CD14-positive monocyte (primary cell): ENCODE data around the gene TBCD. TPM values are rescaled to one million over a fixed set of nuclear protein-coding genes. Genes with fewer than 3 reads are reported as not detected.

Experiments used
- DNase-seq, 3 donors: peaks; one replicate each; pipeline ENCODE4 v3.0.0-alpha.2; 2011 to 2022
- H2AFZ ChIP-seq: 2 replicates; pipeline ENCODE4 v1.6.0; 2012; ENCODE audit warnings: mild to moderate bottlenecking, low read depth, low read length, inconsistent platforms; ENCODE audit not compliant: insufficient read depth, poor library complexity, severe bottlenecking
- H3K27ac ChIP-seq, 2 donors: 1 replicate in 1 of 2; 2 replicates in 1 of 2; pipeline ENCODE4 v1.5.1; 2012 to 2013; ENCODE audit warnings: low read length in 2 of 2, control low read depth in 1 of 2, inconsistent platforms in 1 of 2, low read depth in 1 of 2, mild to moderate bottlenecking in 1 of 2
- H3K27me3 ChIP-seq, 2 donors: one replicate each; pipeline versions ENCODE4 v1.6.0 to v1.6.1; 2011 to 2013; ENCODE audit warnings: low read length in 2 of 2; ENCODE audit not compliant: control insufficient read depth in 2 of 2, insufficient read depth in 2 of 2
- H3K36me3 ChIP-seq, 2 donors: replicated peaks in 1 of 2; 1 replicate in 1 of 2; 2 replicates in 1 of 2; pipeline versions ENCODE4 v1.5.1 to v1.6.1; 2012 to 2013; ENCODE audit warnings: low read length in 2 of 2, control low read depth in 1 of 2, inconsistent platforms in 1 of 2, mild to moderate bottlenecking in 1 of 2; ENCODE audit not compliant: insufficient read depth in 2 of 2, control insufficient read depth in 1 of 2
- H3K4me1 ChIP-seq, 2 donors: 1 replicate in 1 of 2; 2 replicates in 1 of 2; pipeline versions ENCODE4 v1.5.1 to v1.6.1; 2012 to 2013; ENCODE audit warnings: low read length in 2 of 2, control low read depth in 1 of 2, inconsistent platforms in 1 of 2, mild to moderate bottlenecking in 1 of 2, moderate library complexity in 1 of 2; ENCODE audit not compliant: insufficient read depth in 2 of 2, control insufficient read depth in 1 of 2
- H3K4me2 ChIP-seq: replicated peaks from 2 replicates; pipeline ENCODE3; 2012; ENCODE audit warnings: low read length, moderate library complexity, mild to moderate bottlenecking; ENCODE audit not compliant: poor library complexity, severe bottlenecking; ENCODE audit errors: extremely low read depth
- H3K4me3 ChIP-seq, 3 experiments: fragments of 200-600 bp in 1 of 3; sonication (generic) in 1 of 3; replicated peaks in 1 of 3; 1 replicate in 2 of 3; 2 replicates in 1 of 3; pipeline ENCODE4 v1.5.1; 2011 to 2013; ENCODE audit warnings: low read length in 3 of 3, mild to moderate bottlenecking in 3 of 3, control low read depth in 2 of 3, low read depth in 2 of 3, inconsistent platforms in 1 of 3, moderate library complexity in 1 of 3
- H3K79me2 ChIP-seq: 2 replicates; pipeline ENCODE4 v1.6.0; 2012; ENCODE audit warnings: mild to moderate bottlenecking, control low read depth, inconsistent platforms, low read length, moderate library complexity; ENCODE audit not compliant: insufficient read depth
- H3K9ac ChIP-seq: 2 replicates; pipeline ENCODE4 v1.6.0; 2017; ENCODE audit warnings: low read length, mild to moderate bottlenecking; ENCODE audit not compliant: insufficient read depth, poor library complexity, severe bottlenecking
- H3K9me3 ChIP-seq, 2 donors: replicated peaks in 1 of 2; 1 replicate in 1 of 2; 2 replicates in 1 of 2; pipeline versions ENCODE4 v1.5.1 to v1.6.1; 2012 to 2013; ENCODE audit warnings: low read length in 2 of 2, control low read depth in 1 of 2; ENCODE audit not compliant: control insufficient read depth in 1 of 2, insufficient read depth in 1 of 2
- H4K20me1 ChIP-seq: 2 replicates; pipeline ENCODE4 v1.6.0; 2012; ENCODE audit warnings: mild to moderate bottlenecking, low read length, control low read depth, moderate library complexity; ENCODE audit not compliant: insufficient read depth
- H3K27ac Mint-ChIP-seq, 7 donors: one replicate each; pipeline ENCODE4 v1.8.0; 2020; ENCODE audit warnings: mild to moderate bottlenecking in 7 of 7, mixed read lengths in 7 of 7, moderate library complexity in 6 of 7, inconsistent platforms in 2 of 7
- H3K27me3 Mint-ChIP-seq, 3 donors: one replicate each; pipeline ENCODE4 v1.8.0; 2021 to 2022; ENCODE audit warnings: low read depth in 3 of 3, mild to moderate bottlenecking in 3 of 3, mixed read lengths in 3 of 3, moderate library complexity in 3 of 3, inconsistent platforms in 1 of 3
- H3K36me3 Mint-ChIP-seq, 2 donors: one replicate each; pipeline ENCODE4 v1.8.0; 2020; ENCODE audit warnings: mixed read lengths in 2 of 2, inconsistent platforms in 1 of 2, mild to moderate bottlenecking in 1 of 2
- H3K4me1 Mint-ChIP-seq: one replicate; pipeline ENCODE4 v1.8.0; 2020; ENCODE audit warnings: mild to moderate bottlenecking, mixed read lengths
- H3K4me3 Mint-ChIP-seq, 2 donors: one replicate each; pipeline ENCODE4 v1.8.0; 2020; ENCODE audit warnings: mild to moderate bottlenecking in 2 of 2, mixed read lengths in 2 of 2, moderate library complexity in 1 of 2
- H3K9me3 Mint-ChIP-seq, 7 donors: one replicate each; pipeline ENCODE4 v1.8.0; 2020 to 2022; ENCODE audit warnings: mixed read lengths in 7 of 7, mild to moderate bottlenecking in 6 of 7, moderate library complexity in 6 of 7, inconsistent platforms in 2 of 7
- WGBS: methylation state at CpG from one replicate; pipeline ENCODE4 v1.1.5; 2013; ENCODE audit warnings: missing lambda C conversion rate; ENCODE audit not compliant: insufficient coverage; 5-methylcytosine and 5-hydroxymethylcytosine counted together
- intact Hi-C, 2 donors: fragments of 100-400 bp; cut with micrococcal nuclease; formaldehyde crosslinking; loops; one replicate each; pipeline versions ENCODE4 v1.15.0 to v1.15.1; 2023
- polyA plus RNA-seq, 3 donors: library from polyadenylated mRNA; depleted of rRNA in 1 of 3; unstranded in 2 of 3; stranded (reverse) in 1 of 3; fragments of 300-500 nt in 2 of 3; fragments of >200 nt in 1 of 3; fragmentation: Illumina TruSeq in 2 of 3; gene quantifications; 1 replicate in 2 of 3; 2 replicates in 1 of 3; pipeline ENCODE4 v1.2.3, GENCODE V29; 2012 to 2021
- TF ChIP-seq, protein P1 (sequence below): fragments of 200-600 bp; IDR thresholded peaks from one replicate; pipeline ENCODE4 v1.8.0; 2022; ENCODE audit warnings: antibody characterized with exemption, mild to moderate bottlenecking

The TBCD gene
- polyA plus RNA-seq, 3 donors, result 54.7 to 74.0 (median 66.6) TPM

DNA sequence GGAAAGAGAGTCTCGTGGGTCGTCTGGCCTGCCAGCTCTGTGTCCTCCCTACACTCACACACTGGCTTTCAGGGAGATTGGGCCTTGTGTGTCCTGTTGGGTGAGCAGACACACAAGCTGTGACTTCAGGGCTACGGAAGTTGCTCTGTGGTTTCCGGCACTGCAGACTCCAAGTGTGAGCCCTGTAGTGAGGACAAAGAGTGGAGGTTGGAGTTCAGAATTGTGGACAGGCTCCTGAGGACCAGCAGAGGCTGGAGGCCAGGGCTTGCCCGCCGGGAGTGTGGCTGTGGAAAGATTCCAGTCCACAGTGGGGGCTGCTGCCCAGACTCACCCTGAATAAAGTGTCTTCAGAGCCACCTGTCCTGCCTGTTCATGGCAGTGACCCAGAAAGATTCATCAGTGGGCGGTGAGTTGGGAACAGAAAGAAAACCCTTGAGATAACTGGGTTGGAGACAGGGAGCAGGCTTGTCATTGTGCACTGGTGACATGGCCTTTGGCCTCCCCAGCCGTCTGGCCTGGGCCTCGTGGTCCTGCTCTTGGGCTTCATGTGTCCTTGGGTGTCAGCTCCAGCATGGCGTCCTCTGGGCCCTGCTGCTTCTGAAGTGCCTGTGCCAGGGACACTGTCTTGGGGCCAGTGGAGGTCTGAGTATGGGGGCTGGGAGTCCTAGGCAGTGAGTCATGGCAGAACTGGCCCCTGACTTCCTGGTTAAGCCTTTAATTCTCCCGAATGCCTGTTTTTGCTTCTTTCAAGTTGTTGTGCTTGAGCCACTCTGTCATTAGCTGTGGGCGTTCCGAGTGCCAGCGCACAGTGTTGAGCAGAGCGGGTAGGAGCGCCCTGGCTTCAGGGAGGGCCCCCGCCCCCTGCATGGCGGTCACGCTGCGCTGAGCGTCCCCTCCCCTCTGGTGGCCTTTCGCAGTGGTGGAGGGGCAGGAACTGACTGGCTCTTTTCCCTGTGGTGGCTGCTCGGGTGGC, 107.9 kb downstream of the TBCD start:
- no peaks in the 10 kb centered on the region for H4K20me1 ChIP-seq
- Mint-ChIP-seq H3K27ac (peak overlapping the region; percentile 95 to 99 (median 97)), H3K27me3 (no peaks in the 10 kb centered on the region), H3K4me1 (peaks cover 40% of the 10 kb centered on the region), H3K4me3 (peak overlapping the region; percentile 71 to 88), H3K36me3 (peaks cover 25 to 34% of the 10 kb centered on the region in 2 donors), H3K9me3 (no peaks in the 10 kb centered on the region)
- peak overlapping the region; percentile 77 for H2AFZ ChIP-seq
- H3K79me2 ChIP-seq, result peaks cover 18% of the 10 kb centered on the region
- H3K27me3 ChIP-seq, result no peaks in the 10 kb centered on the region
- DNase-seq, result peak; percentile 88 to 95 (median 92)
- H3K9ac ChIP-seq, result peak overlapping the region; percentile 58
- TF ChIP-seq, protein P1, sequence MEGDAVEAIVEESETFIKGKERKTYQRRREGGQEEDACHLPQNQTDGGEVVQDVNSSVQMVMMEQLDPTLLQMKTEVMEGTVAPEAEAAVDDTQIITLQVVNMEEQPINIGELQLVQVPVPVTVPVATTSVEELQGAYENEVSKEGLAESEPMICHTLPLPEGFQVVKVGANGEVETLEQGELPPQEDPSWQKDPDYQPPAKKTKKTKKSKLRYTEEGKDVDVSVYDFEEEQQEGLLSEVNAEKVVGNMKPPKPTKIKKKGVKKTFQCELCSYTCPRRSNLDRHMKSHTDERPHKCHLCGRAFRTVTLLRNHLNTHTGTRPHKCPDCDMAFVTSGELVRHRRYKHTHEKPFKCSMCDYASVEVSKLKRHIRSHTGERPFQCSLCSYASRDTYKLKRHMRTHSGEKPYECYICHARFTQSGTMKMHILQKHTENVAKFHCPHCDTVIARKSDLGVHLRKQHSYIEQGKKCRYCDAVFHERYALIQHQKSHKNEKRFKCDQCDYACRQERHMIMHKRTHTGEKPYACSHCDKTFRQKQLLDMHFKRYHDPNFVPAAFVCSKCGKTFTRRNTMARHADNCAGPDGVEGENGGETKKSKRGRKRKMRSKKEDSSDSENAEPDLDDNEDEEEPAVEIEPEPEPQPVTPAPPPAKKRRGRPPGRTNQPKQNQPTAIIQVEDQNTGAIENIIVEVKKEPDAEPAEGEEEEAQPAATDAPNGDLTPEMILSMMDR, result no peak
- H3K4me1 ChIP-seq, result peaks cover 38 to 43% of the 10 kb centered on the region in 2 donors
- 28% methylated on average over 19 of the region's 23 CpGs for WGBS
- no peaks in the 10 kb centered on the region for H3K36me3 ChIP-seq
- intact Hi-C loops, result no loop called here
- H3K4me3 ChIP-seq, result peak overlapping the region; percentile 0 to 66 (median 37)
- H3K4me2 ChIP-seq, result peak overlapping the region; percentile 62
- peak overlapping the region; percentile 87 to 94 for H3K27ac ChIP-seq
- H3K9me3 ChIP-seq, result no peaks in the 10 kb centered on the region

DNA sequence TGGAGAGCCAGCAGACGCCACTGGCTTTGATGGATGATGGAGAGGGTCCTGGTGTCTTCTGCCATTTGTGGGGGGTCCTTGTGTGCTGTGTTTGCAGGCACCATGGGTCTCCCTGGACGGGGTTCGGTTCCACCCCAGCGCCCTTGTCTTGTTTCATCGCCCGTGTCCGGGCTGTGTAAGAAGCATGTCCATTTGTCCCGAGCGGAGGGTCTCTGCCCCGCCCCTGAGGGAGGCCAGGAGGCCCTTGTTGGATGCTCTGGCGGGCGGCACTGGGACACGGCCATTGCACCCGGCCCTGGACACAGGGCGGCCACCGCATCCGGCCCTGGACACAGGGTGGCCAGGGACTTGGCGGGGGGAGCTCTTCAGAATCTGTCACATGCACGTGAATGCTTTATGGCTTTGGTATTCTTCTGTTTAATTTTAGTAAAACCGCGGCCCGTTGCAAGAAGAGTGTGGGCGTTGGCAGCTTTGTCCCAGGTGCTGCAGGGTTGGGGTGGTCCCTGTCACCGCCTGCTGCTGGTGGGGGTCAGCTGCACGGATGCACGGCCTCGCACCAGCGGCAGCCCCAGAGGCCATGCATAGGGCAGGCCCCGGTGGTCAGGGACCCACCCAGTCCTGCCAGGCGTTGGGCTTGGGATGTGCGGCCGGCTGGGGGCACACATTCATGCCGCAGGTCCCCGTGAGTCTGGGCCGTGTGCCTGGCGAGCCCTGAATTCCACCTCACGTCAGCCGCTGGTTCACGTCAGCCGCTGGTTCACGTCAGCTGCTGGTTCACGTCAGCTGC, 108.9 kb downstream of the TBCD start:
- H4K20me1 ChIP-seq, result no peaks in the 10 kb centered on the region
- H3K9ac ChIP-seq, result peak overlapping the region; percentile 58
- H3K36me3 Mint-ChIP-seq, result peaks cover 24 to 33% of the 10 kb centered on the region in 2 donors
- H3K9me3 ChIP-seq, result no peaks in the 10 kb centered on the region
- intact Hi-C loops, result no loop called here
- H3K27ac Mint-ChIP-seq, result peak overlapping the region; percentile 95 to 99 (median 97)
- no peaks in the 10 kb centered on the region for H3K9me3 Mint-ChIP-seq
- no peaks in the 10 kb centered on the region for H3K27me3 Mint-ChIP-seq
- peaks cover 40% of the 10 kb centered on the region for H3K4me1 Mint-ChIP-seq
- TF ChIP-seq, protein P1, result no peak
- peak overlapping the region; percentile 87 to 94 for H3K27ac ChIP-seq
- H3K4me2 ChIP-seq, result peak overlapping the region; percentile 62
- H3K36me3 ChIP-seq, result no peaks in the 10 kb centered on the region
- peak overlapping the region; percentile 77 for H2AFZ ChIP-seq
- no peaks in the 10 kb centered on the region for H3K27me3 ChIP-seq
- no peak for DNase-seq
- 94% methylated on average over 27 of the region's 42 CpGs for WGBS
- peak overlapping the region; percentile 71 to 88 for H3K4me3 Mint-ChIP-seq
- H3K4me1 ChIP-seq, result peaks cover 38 to 45% of the 10 kb centered on the region in 2 donors
- peak overlapping the region; percentile 0 to 66 (median 37) for H3K4me3 ChIP-seq
- peaks cover 18% of the 10 kb centered on the region for H3K79me2 ChIP-seq
